ENCODE data around the gene EGFR. TPM values are rescaled to one million over a fixed set of nuclear protein-coding genes. Genes with fewer than 3 reads are reported as not detected.

EGFR gene
- total RNA-seq, 2 experiments from 2014 or later, result not detected

- H3K9me3 Mint-ChIP-seq, result no peaks in the 10 kb centered on the region
- H3K36me3 Mint-ChIP-seq, result no peaks in the 10 kb centered on the region
- CTCF ChIA-PET, result interaction anchor here (1.1 kb wide), 2 partner anchors 22 to 184 kb away, joined by 3 to 4 read pairs; no protein-coding TSS in a partner anchor
- POLR2A ChIA-PET, result no interaction called here
- peaks cover 15% of the 10 kb centered on the region for H3K27me3 Mint-ChIP-seq
- no peak overlapping the region for H3K4me3 Mint-ChIP-seq
- no peak for DNase-seq
- H3K27ac Mint-ChIP-seq, result no peak overlapping the region
- H3K4me1 Mint-ChIP-seq (ENCODE audit: low read depth), result peaks cover 13% of the 10 kb centered on the region
- intact Hi-C loops (cut with micrococcal nuclease), result loop anchor here (5.0 kb wide), 1 partner anchor 74 kb away; no protein-coding TSS in a partner anchor
Measured at GRCh38 chr7:55071411-55072175, 52.8 kb downstream of the EGFR start.

GRCh38 chr7:55072251-55072650 is 53.4 kb downstream of the EGFR start:
- ChIA-PET CTCF (interaction anchor here (1.1 kb wide), 2 partner anchors 21 to 184 kb away, joined by 3 to 4 read pairs; no protein-coding TSS in a partner anchor), POLR2A (interaction anchor here (1.9 kb wide), 1 partner anchor 77 kb away, joined by 4 read pairs; no protein-coding TSS in a partner anchor)
- Mint-ChIP-seq H3K27me3 (peaks cover 9% of the 10 kb centered on the region), H3K9me3 (no peaks in the 10 kb centered on the region), H3K4me1 (ENCODE audit: low read depth) (peaks cover 13% of the 10 kb centered on the region), H3K36me3 (no peaks in the 10 kb centered on the region), H3K4me3 (no peak overlapping the region), H3K27ac (no peak overlapping the region)
- intact Hi-C loops (cut with micrococcal nuclease), result loop anchor here (5.0 kb wide), 1 partner anchor 75 kb away; no protein-coding TSS in a partner anchor
- no peak for DNase-seq

- Mint-ChIP-seq H3K27me3 (peaks cover 8% of the 10 kb centered on the region), H3K4me3 (no peak overlapping the region), H3K27ac (no peak overlapping the region), H3K4me1 (ENCODE audit: low read depth) (peaks cover 13% of the 10 kb centered on the region), H3K36me3 (no peaks in the 10 kb centered on the region), H3K9me3 (no peaks in the 10 kb centered on the region)
- intact Hi-C loops (cut with micrococcal nuclease), result loop anchor here (1.0 to 5.0 kb wide), 2 partner anchors 8 to 76 kb away; no protein-coding TSS in a partner anchor
- ChIA-PET POLR2A (interaction anchor here (1.9 kb wide), 1 partner anchor 78 kb away, joined by 4 read pairs; no protein-coding TSS in a partner anchor), CTCF (no interaction called here)
- DNase-seq, result peak; percentile 23
Measured at GRCh38 chr7:55073051-55073511, 54.3 kb downstream of the EGFR start.

GRCh38 chr7:55073976-55074528 is 55.2 kb downstream of the EGFR start:
- Mint-ChIP-seq H3K4me1 (ENCODE audit: low read depth) (peaks cover 13% of the 10 kb centered on the region), H3K9me3 (no peaks in the 10 kb centered on the region), H3K27ac (no peak overlapping the region), H3K36me3 (no peaks in the 10 kb centered on the region), H3K4me3 (peak overlapping the region; percentile 10), H3K27me3 (peaks cover 1% of the 10 kb centered on the region)
- DNase-seq, result peak; percentile 54
- ChIA-PET POLR2A (interaction anchor here (1.9 kb wide), 1 partner anchor 79 kb away, joined by 4 read pairs; no protein-coding TSS in a partner anchor), CTCF (no interaction called here)
- intact Hi-C loops (cut with micrococcal nuclease), result loop anchor here (1.0 to 5.0 kb wide), 3 partner anchors 9 to 77 kb away; no protein-coding TSS in a partner anchor

- Mint-ChIP-seq H3K4me3 (no peak overlapping the region), H3K36me3 (no peaks in the 10 kb centered on the region), H3K4me1 (ENCODE audit: low read depth) (peaks cover 13% of the 10 kb centered on the region), H3K27ac (no peak overlapping the region), H3K27me3 (no peaks in the 10 kb centered on the region), H3K9me3 (no peaks in the 10 kb centered on the region)
- no peak for DNase-seq
- ChIA-PET POLR2A (no interaction called here), CTCF (interaction anchor here (1.2 kb wide), 1 partner anchor 180 kb away, joined by 4 read pairs; no protein-coding TSS in a partner anchor)
- intact Hi-C loops (cut with micrococcal nuclease), result loop anchor here (2.0 kb wide), 1 partner anchor 57 kb away; no protein-coding TSS in a partner anchor
Measured at GRCh38 chr7:55075464-55076021, 56.7 kb downstream of the EGFR start.

- no peaks in the 10 kb centered on the region for H3K36me3 Mint-ChIP-seq
- intact Hi-C loops (cut with micrococcal nuclease), result no loop called here
- H3K27ac Mint-ChIP-seq, result no peak overlapping the region
- no peak overlapping the region for H3K4me3 Mint-ChIP-seq
- ChIA-PET POLR2A (no interaction called here), CTCF (interaction anchor here (1.0 kb wide), 1 partner anchor 319 kb away, joined by 4 read pairs; the partner anchor contains the start of gene SEC61G)
- DNase-seq, result no peak
- peaks cover 13% of the 10 kb centered on the region for H3K4me1 Mint-ChIP-seq (ENCODE audit: low read depth)
- peaks cover under 1% of the 10 kb centered on the region for H3K27me3 Mint-ChIP-seq
- H3K9me3 Mint-ChIP-seq, result no peaks in the 10 kb centered on the region
Measured at GRCh38 chr7:55077561-55078410, 59.0 kb downstream of the EGFR start.

- DNase-seq, result no peak
- no peak overlapping the region for H3K4me3 Mint-ChIP-seq
- H3K9me3 Mint-ChIP-seq, result no peaks in the 10 kb centered on the region
- CTCF ChIA-PET, result no interaction called here
- peaks cover 6% of the 10 kb centered on the region for H3K4me1 Mint-ChIP-seq (ENCODE audit: low read depth)
- POLR2A ChIA-PET, result no interaction called here
- H3K36me3 Mint-ChIP-seq, result no peaks in the 10 kb centered on the region
- intact Hi-C loops (cut with micrococcal nuclease), result no loop called here
- peaks cover 2% of the 10 kb centered on the region for H3K27me3 Mint-ChIP-seq
- no peak overlapping the region for H3K27ac Mint-ChIP-seq
Measured at GRCh38 chr7:55078465-55079372, 59.9 kb downstream of the EGFR start.

- Mint-ChIP-seq H3K36me3 (no peaks in the 10 kb centered on the region), H3K4me1 (ENCODE audit: low read depth) (no peaks in the 10 kb centered on the region), H3K27ac (no peak overlapping the region), H3K27me3 (peaks cover 2% of the 10 kb centered on the region), H3K9me3 (no peaks in the 10 kb centered on the region), H3K4me3 (no peak overlapping the region)
- no peak for DNase-seq
- ChIA-PET CTCF (no interaction called here), POLR2A (no interaction called here)
- intact Hi-C loops (cut with micrococcal nuclease), result loop anchor here (10.0 kb wide), 1 partner anchor 175 kb away; no protein-coding TSS in a partner anchor
Measured at GRCh38 chr7:55080000-55080623, 61.3 kb downstream of the EGFR start.

GRCh38 chr7:55081068-55081467 is 62.3 kb downstream of the EGFR start:
- no peaks in the 10 kb centered on the region for H3K9me3 Mint-ChIP-seq
- no peaks in the 10 kb centered on the region for H3K36me3 Mint-ChIP-seq
- no peak overlapping the region for H3K4me3 Mint-ChIP-seq
- no peak for DNase-seq
- intact Hi-C loops (cut with micrococcal nuclease), result loop anchor here (10.0 kb wide), 1 partner anchor 174 kb away; no protein-coding TSS in a partner anchor
- no peaks in the 10 kb centered on the region for H3K4me1 Mint-ChIP-seq (ENCODE audit: low read depth)
- peaks cover 9% of the 10 kb centered on the region for H3K27me3 Mint-ChIP-seq
- CTCF ChIA-PET, result no interaction called here
- POLR2A ChIA-PET, result no interaction called here
- H3K27ac Mint-ChIP-seq, result no peak overlapping the region

- Mint-ChIP-seq H3K4me1 (ENCODE audit: low read depth) (peaks cover 5% of the 10 kb centered on the region), H3K4me3 (no peak overlapping the region), H3K9me3 (no peaks in the 10 kb centered on the region), H3K36me3 (no peaks in the 10 kb centered on the region), H3K27me3 (peaks cover 9% of the 10 kb centered on the region), H3K27ac (no peak overlapping the region)
- POLR2A ChIA-PET, result no interaction called here
- no peak for DNase-seq
- intact Hi-C loops (cut with micrococcal nuclease), result loop anchor here (10.0 kb wide), 1 partner anchor 173 kb away; no protein-coding TSS in a partner anchor
- CTCF ChIA-PET, result no interaction called here
Measured at GRCh38 chr7:55081472-55082227, 62.8 kb downstream of the EGFR start.
